BE2C (cell line): Measurements from ENCODE around the gene EIF4E1B.
"Not testable (repeated sequence)": the region's sequence is repeated elsewhere in the genome, so short reads cannot be mapped to it uniquely, and the experiment has no call there.

Source experiments
- DNase-seq: peaks from one replicate; pipeline ENCODE4 v3.0.0-alpha.2; 2020
- H3K27me3 ChIP-seq: fragments of 250-450 bp; sonication (Bioruptor Pico); 2 replicates; pipeline ENCODE4 v1.5.1; 2020; ENCODE audit warnings: mild to moderate bottlenecking
- H3K36me3 ChIP-seq: fragments of 250-450 bp; sonication (Bioruptor Pico); 2 replicates; pipeline ENCODE4 v1.5.1; 2020; ENCODE audit warnings: mild to moderate bottlenecking
- H3K4me1 ChIP-seq: fragments of 250-450 bp; sonication (Bioruptor Pico); 2 replicates; pipeline ENCODE4 v1.5.1; 2020
- H3K4me3 ChIP-seq: 2 replicates; pipeline ENCODE4 v1.5.1; 2011; ENCODE audit warnings: low read depth, low read length
- H3K9me3 ChIP-seq: fragments of 250-450 bp; sonication (Bioruptor Pico); 2 replicates; pipeline ENCODE4 v1.5.1; 2020
- CTCF ChIP-seq: IDR thresholded peaks from 2 replicates; pipeline ENCODE4 v1.5.1; 2012; ENCODE audit warnings: mild to moderate bottlenecking, low read depth, low read length

EIF4E1B gene

GRCh38 chr5:176589039-176589769 is 41.3 kb upstream of the EIF4E1B start:
- no peak for DNase-seq

GRCh38 chr5:176590035-176590717 is 40.3 kb upstream of the EIF4E1B start:
- Histone ChIP-seq H3K36me3 (no peaks in the 10 kb centered on the region; the same call in 1 of the 2 replicates), H3K9me3 (no peaks in the 10 kb centered on the region), H3K4me1 (no peaks in the 10 kb centered on the region), H3K27me3 (no peaks in the 10 kb centered on the region), H3K4me3 (no peak overlapping the region)
- DNase-seq = no peak
- TF ChIP-seq CTCF = no peak

More at GRCh38 chr5:176589039-176589769, 41.3 kb upstream of the EIF4E1B start:
- H3K4me3 ChIP-seq = no peak overlapping the region
- H3K4me1 ChIP-seq = no peaks in the 10 kb centered on the region
- no peaks in the 10 kb centered on the region; the same call in 1 of the 2 replicates for H3K36me3 ChIP-seq
- H3K9me3 ChIP-seq = no peaks in the 10 kb centered on the region
- no peaks in the 10 kb centered on the region for H3K27me3 ChIP-seq
- no peak for TF ChIP-seq CTCF

GRCh38 chr5:176591667-176592066 is 38.8 kb upstream of the EIF4E1B start:
- not testable (repeated sequence) for H3K27me3 ChIP-seq, DNase-seq, H3K4me3 ChIP-seq, H3K36me3 ChIP-seq, H3K9me3 ChIP-seq, H3K4me1 ChIP-seq

GRCh38 chr5:176592573-176592972 is 37.9 kb upstream of the EIF4E1B start:
- H3K4me3 ChIP-seq = no peak overlapping the region
- no peaks in the 10 kb centered on the region for H3K27me3 ChIP-seq
- no peak for TF ChIP-seq CTCF
- DNase-seq = no peak
- H3K36me3 ChIP-seq = peaks cover 2% of the 10 kb centered on the region; the same call in 1 of the 2 replicates
- H3K9me3 ChIP-seq = no peaks in the 10 kb centered on the region
- H3K4me1 ChIP-seq = no peaks in the 10 kb centered on the region

- no peaks in the 10 kb centered on the region for H3K4me1 ChIP-seq
- TF ChIP-seq CTCF = no peak; the same call in 1 of the 2 replicates
- H3K27me3 ChIP-seq = no peaks in the 10 kb centered on the region
- no peak for DNase-seq
- H3K4me3 ChIP-seq = no peak overlapping the region
- H3K9me3 ChIP-seq = no peaks in the 10 kb centered on the region
- H3K36me3 ChIP-seq = peaks cover 10% of the 10 kb centered on the region
Measured at GRCh38 chr5:176593273-176593869, 37.1 kb upstream of the EIF4E1B start.

GRCh38 chr5:176594554-176594953 is 35.9 kb upstream of the EIF4E1B start:
- Histone ChIP-seq H3K9me3 (no peaks in the 10 kb centered on the region), H3K4me3 (no peak overlapping the region), H3K27me3 (no peaks in the 10 kb centered on the region), H3K36me3 (peaks cover 21% of the 10 kb centered on the region), H3K4me1 (no peaks in the 10 kb centered on the region)
- DNase-seq = no peak
- no peak for TF ChIP-seq CTCF
